ENCODE results near the gene KCNMB1. TPM values are rescaled to one million over a fixed set of nuclear protein-coding genes. Genes with fewer than 3 reads are reported as not detected.

KCNMB1 gene
- total RNA-seq, 1 donor from 2014 or later, result not detected

DNA sequence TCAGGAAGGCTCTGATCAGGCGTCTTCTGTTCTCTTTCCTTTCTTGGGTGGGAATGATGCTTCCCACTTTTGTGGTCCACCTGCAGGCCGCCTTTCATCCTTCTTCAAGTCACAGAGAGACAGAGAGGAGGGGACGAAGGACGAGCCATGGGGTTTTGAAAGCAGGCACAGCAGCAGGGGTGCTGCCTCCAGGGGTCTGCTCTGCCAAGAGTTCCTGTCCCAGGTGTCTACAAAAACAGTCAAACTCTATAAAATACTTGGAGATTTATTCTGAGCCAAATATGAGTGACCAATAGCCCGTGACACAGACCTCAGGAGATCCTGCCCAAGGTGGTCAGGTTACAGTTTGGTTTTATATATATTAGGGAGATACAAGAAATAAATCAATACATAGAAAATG lies 57.1 kb downstream of the KCNMB1 start:
- no peak for ATAC-seq (ENCODE audit: low read depth)
- DNase-seq, result no peak
- Mint-ChIP-seq H3K9me3 (no peaks in the 10 kb centered on the region), H3K4me3 (no peak overlapping the region), H3K27me3 (no peaks in the 10 kb centered on the region), H3K4me1 (peaks cover 9% of the 10 kb centered on the region), H3K27ac (no peak overlapping the region), H3K36me3 (ENCODE audit: low read depth) (no peaks in the 10 kb centered on the region)
- intact Hi-C loops (cut with micrococcal nuclease), result loop anchor here (10.0 kb wide), 1 partner anchor 1053 kb away; the partner anchor contains the start of gene NPM1
- ChIA-PET CTCF (interaction anchor here (0.9 to 1.8 kb wide), 5 partner anchors 35 to 66 kb away, joined by 4 to 13 read pairs (median 5); no protein-coding TSS in a partner anchor), POLR2A (interaction anchor here (0.9 to 2.7 kb wide), 8 partner anchors 26 to 106 kb away, joined by 3 to 69 read pairs (median 14); partner anchors contain the start of gene LCP2)
- TF ChIP-seq, protein P1, sequence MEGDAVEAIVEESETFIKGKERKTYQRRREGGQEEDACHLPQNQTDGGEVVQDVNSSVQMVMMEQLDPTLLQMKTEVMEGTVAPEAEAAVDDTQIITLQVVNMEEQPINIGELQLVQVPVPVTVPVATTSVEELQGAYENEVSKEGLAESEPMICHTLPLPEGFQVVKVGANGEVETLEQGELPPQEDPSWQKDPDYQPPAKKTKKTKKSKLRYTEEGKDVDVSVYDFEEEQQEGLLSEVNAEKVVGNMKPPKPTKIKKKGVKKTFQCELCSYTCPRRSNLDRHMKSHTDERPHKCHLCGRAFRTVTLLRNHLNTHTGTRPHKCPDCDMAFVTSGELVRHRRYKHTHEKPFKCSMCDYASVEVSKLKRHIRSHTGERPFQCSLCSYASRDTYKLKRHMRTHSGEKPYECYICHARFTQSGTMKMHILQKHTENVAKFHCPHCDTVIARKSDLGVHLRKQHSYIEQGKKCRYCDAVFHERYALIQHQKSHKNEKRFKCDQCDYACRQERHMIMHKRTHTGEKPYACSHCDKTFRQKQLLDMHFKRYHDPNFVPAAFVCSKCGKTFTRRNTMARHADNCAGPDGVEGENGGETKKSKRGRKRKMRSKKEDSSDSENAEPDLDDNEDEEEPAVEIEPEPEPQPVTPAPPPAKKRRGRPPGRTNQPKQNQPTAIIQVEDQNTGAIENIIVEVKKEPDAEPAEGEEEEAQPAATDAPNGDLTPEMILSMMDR (IDR thresholded peaks at IDR 0.05), result no peak

DNA sequence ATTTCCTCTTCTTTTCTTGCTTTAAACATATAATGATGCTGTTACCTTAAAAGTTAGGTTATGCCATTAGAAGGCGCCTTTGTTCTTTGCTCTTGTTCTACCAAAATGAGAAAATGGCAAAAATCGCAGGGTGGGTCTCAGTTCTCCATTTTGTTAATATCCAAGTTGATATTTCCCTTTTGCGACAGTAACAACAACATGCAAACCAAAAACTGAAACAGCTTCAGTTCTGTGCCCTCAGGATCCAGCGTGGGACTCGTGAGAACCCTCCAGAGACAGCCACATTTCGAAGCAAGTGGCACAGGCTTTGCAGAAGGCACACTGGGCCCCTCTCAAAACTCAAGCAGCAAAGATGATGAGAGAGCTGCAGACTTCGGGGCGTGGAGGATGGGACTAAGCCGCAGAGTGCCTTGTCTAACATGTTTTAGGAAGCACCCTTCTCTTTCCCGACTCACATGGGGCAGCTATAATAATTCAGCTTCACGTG lies 58.6 kb downstream of the KCNMB1 start:
- no peaks in the 10 kb centered on the region for H3K27me3 Mint-ChIP-seq
- no peaks in the 10 kb centered on the region for H3K36me3 Mint-ChIP-seq (ENCODE audit: low read depth)
- no peak overlapping the region for H3K4me3 Mint-ChIP-seq
- TF ChIP-seq, protein P1 (IDR thresholded peaks at IDR 0.05), result no peak
- no peaks in the 10 kb centered on the region for H3K9me3 Mint-ChIP-seq
- intact Hi-C loops (cut with micrococcal nuclease), result loop anchor here (1.0 to 10.0 kb wide), 7 partner anchors 24 to 1054 kb away; partner anchors contain the start of genes DOCK2, LCP2 and NPM1
- ATAC-seq (ENCODE audit: low read depth) (no peak), DNase-seq (no peak)
- H3K27ac Mint-ChIP-seq, result no peak overlapping the region
- CTCF ChIA-PET, result interaction anchor here (0.9 to 1.8 kb wide), 3 partner anchors 56 to 65 kb away, joined by 4 to 13 read pairs (median 5); no protein-coding TSS in a partner anchor
- peaks cover 8% of the 10 kb centered on the region for H3K4me1 Mint-ChIP-seq
- POLR2A ChIA-PET, result interaction anchor here (0.9 to 2.7 kb wide), 10 partner anchors 8 to 56 kb away, joined by 3 to 69 read pairs (median 9); partner anchors contain the start of gene LCP2

DNA sequence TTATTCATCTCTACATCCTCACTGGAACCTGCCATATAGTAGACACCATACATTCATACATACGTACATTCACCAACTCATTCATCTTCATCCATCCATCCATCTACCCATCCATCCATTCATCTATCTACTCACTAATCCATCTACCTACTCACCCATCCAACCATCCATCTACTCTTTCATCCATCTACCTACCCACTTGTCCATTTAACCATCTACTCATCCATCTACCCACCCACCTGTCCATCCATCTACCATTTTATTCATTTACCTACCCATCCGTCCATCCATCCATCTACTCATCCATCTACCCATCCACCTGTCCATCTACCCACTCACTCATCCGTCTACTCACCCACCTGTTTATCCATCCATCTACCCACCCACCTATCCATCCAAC lies 59.6 kb downstream of the KCNMB1 start:
- no peaks in the 10 kb centered on the region for H3K27me3 Mint-ChIP-seq
- no peak for ATAC-seq (ENCODE audit: low read depth)
- no peaks in the 10 kb centered on the region for H3K9me3 Mint-ChIP-seq
- DNase-seq, result no peak
- intact Hi-C loops (cut with micrococcal nuclease), result no loop called here
- peaks cover 8% of the 10 kb centered on the region for H3K4me1 Mint-ChIP-seq
- no peak overlapping the region for H3K27ac Mint-ChIP-seq
- no peaks in the 10 kb centered on the region for H3K36me3 Mint-ChIP-seq (ENCODE audit: low read depth)
- no peak overlapping the region for H3K4me3 Mint-ChIP-seq
- POLR2A ChIA-PET, result interaction anchor here (2.7 kb wide), 1 partner anchor 32 kb away, joined by 34 read pairs; the partner anchor contains the start of gene LCP2
- TF ChIP-seq, protein P1 (IDR thresholded peaks at IDR 0.05), result no peak
- CTCF ChIA-PET, result no interaction called here

DNA sequence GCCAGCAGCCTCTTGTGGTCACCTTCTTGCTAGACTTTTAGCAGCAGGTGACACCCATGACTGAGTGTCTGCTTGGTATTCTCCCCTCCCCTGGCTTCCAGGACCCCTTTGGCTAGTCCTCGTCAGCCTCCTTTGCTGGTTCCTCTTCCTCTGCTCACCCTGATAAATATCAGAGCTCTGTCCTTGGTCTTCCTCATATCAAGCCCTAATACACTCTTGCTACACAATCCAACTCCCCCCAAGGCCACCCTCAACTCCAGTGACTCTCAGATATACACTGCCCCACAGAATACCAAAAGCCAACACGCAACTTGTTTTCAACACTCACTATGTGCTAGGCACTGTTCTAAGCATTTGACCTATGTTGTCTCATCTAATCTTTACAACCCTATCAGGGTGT lies 61.3 kb downstream of the KCNMB1 start:
- intact Hi-C loops (cut with micrococcal nuclease), result no loop called here
- ATAC-seq (ENCODE audit: low read depth), result no peak
- POLR2A ChIA-PET, result interaction anchor here (0.8 to 1.4 kb wide), 6 partner anchors 11 to 52 kb away, joined by 3 to 5 read pairs (median 4); partner anchors contain the start of gene LCP2

DNA sequence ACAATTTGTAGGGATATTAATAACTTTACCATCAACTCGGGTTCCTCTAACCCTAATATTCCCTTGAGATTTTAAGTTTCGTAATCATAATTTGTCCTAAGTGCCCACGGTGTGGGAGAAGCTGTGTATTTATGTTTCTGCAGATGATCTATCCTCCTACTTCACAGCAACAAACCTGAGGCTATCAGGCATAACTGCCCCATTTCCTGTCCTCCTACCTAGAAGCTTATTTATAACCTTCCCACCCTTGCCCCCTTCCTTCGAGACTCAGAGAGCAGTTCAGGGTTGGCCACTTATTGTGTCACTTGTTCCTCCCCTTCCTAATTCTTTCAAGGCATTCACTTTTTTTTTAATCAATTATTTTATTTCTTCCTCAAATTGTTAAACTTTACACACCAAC lies 62.0 kb downstream of the KCNMB1 start:
- POLR2A ChIA-PET, result interaction anchor here (0.8 to 1.4 kb wide), 7 partner anchors 12 to 51 kb away, joined by 3 to 4 read pairs (median 4); partner anchors contain the start of gene LCP2
- H3K9me3 Mint-ChIP-seq, result no peaks in the 10 kb centered on the region
- no peaks in the 10 kb centered on the region for H3K36me3 Mint-ChIP-seq (ENCODE audit: low read depth)
- CTCF ChIA-PET, result interaction anchor here (0.7 to 1.5 kb wide), 4 partner anchors 11 to 60 kb away, joined by 3 to 7 read pairs (median 5); no protein-coding TSS in a partner anchor
- intact Hi-C loops (cut with micrococcal nuclease), result no loop called here
- H3K27ac Mint-ChIP-seq, result no peak overlapping the region
- H3K27me3 Mint-ChIP-seq, result no peaks in the 10 kb centered on the region
- H3K4me1 Mint-ChIP-seq, result peaks cover 10% of the 10 kb centered on the region
- DNase-seq (no peak), ATAC-seq (ENCODE audit: low read depth) (no peak)
- no peak overlapping the region for H3K4me3 Mint-ChIP-seq
- TF ChIP-seq, protein P1 (IDR thresholded peaks at IDR 0.05), result no peak

More for the DNA sequence above, 61.3 kb downstream of the KCNMB1 start:
- no peak overlapping the region for H3K27ac Mint-ChIP-seq
- no peaks in the 10 kb centered on the region for H3K9me3 Mint-ChIP-seq
- no peak for DNase-seq
- TF ChIP-seq, protein P1 (IDR thresholded peaks at IDR 0.05), result no peak
- CTCF ChIA-PET, result interaction anchor here (0.8 to 1.5 kb wide), 5 partner anchors 11 to 60 kb away, joined by 3 to 7 read pairs (median 4); no protein-coding TSS in a partner anchor
- peaks cover 10% of the 10 kb centered on the region for H3K4me1 Mint-ChIP-seq
- no peaks in the 10 kb centered on the region for H3K27me3 Mint-ChIP-seq
- H3K36me3 Mint-ChIP-seq (ENCODE audit: low read depth), result no peaks in the 10 kb centered on the region
- no peak overlapping the region for H3K4me3 Mint-ChIP-seq

Data from activated B cell treated with CpG ODN at 0.5 μM for 24 hours (primary cell).